Brain microvascular endothelial cell (primary cell): Measurements from ENCODE around the gene RCAN3.
"Not testable (repeated sequence)": the region's sequence is repeated elsewhere in the genome, so short reads cannot be mapped to it uniquely, and the experiment has no call there.

Experiments
- DNase-seq: peaks from one replicate; pipeline ENCODE4 v3.0.0-alpha.2; 2020
- H3K27ac ChIP-seq: fragments of 250-450 bp; sonication (Bioruptor Pico); 2 replicates; pipeline ENCODE4 v1.5.1; 2020; ENCODE audit warnings: mild to moderate bottlenecking, moderate library complexity
- H3K27me3 ChIP-seq: fragments of 250-450 bp; sonication (Bioruptor Pico); replicated peaks from 2 replicates; pipeline ENCODE4 v1.5.1; 2020; ENCODE audit warnings: mild to moderate bottlenecking
- H3K36me3 ChIP-seq: fragments of 250-450 bp; sonication (Bioruptor Pico); replicated peaks from 2 replicates; pipeline ENCODE4 v1.5.1; 2020; ENCODE audit warnings: mild to moderate bottlenecking
- H3K4me3 ChIP-seq: 2 replicates; pipeline ENCODE4 v1.5.1; 2011; ENCODE audit warnings: low read depth, mild to moderate bottlenecking, control low read depth, low read length, moderate library complexity
- in situ Hi-C: cut with HindIII; loops from 2 replicates; pipeline ENCODE4 v1.10.0; 2017; ENCODE audit warnings: low sequenced_read_pairs, low pct_ligation_motif_present
- TF ChIP-seq, protein P1 (sequence below): IDR thresholded peaks from 2 replicates; pipeline ENCODE4 v1.5.1; 2011; ENCODE audit warnings: low read depth, mild to moderate bottlenecking, moderate library complexity, low read length, control low read depth, inconsistent platforms; ENCODE audit errors: missing control alignments

Gene RCAN3

DNA sequence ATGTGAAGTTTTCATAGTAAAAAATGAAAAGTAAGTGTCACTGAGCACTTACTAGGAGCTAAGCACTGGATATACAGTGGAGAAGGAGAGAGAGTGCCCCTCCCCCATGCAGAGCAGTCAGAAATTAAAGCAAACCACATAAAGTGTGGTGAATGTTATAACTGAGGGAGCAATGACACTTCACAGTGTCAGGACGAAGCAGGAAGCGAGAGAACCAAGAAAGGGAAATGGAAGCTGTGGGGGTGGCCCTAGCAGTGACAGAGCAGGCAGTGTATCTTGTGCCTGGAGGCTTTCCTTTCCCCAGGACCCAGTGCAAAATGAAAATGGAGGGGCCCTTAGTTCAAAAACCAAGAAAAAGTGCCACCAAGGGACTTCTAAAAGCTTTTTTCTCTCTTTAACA lies 21.5 kb upstream of the RCAN3 start:
- TF ChIP-seq, protein P1, sequence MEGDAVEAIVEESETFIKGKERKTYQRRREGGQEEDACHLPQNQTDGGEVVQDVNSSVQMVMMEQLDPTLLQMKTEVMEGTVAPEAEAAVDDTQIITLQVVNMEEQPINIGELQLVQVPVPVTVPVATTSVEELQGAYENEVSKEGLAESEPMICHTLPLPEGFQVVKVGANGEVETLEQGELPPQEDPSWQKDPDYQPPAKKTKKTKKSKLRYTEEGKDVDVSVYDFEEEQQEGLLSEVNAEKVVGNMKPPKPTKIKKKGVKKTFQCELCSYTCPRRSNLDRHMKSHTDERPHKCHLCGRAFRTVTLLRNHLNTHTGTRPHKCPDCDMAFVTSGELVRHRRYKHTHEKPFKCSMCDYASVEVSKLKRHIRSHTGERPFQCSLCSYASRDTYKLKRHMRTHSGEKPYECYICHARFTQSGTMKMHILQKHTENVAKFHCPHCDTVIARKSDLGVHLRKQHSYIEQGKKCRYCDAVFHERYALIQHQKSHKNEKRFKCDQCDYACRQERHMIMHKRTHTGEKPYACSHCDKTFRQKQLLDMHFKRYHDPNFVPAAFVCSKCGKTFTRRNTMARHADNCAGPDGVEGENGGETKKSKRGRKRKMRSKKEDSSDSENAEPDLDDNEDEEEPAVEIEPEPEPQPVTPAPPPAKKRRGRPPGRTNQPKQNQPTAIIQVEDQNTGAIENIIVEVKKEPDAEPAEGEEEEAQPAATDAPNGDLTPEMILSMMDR: no peak
- no peaks in the 10 kb centered on the region for H3K27me3 ChIP-seq
- no peak for DNase-seq
- in situ Hi-C loops: no loop called here
- no peak overlapping the region for H3K27ac ChIP-seq
- H3K36me3 ChIP-seq: no peaks in the 10 kb centered on the region
- H3K4me3 ChIP-seq: no peak overlapping the region

DNA sequence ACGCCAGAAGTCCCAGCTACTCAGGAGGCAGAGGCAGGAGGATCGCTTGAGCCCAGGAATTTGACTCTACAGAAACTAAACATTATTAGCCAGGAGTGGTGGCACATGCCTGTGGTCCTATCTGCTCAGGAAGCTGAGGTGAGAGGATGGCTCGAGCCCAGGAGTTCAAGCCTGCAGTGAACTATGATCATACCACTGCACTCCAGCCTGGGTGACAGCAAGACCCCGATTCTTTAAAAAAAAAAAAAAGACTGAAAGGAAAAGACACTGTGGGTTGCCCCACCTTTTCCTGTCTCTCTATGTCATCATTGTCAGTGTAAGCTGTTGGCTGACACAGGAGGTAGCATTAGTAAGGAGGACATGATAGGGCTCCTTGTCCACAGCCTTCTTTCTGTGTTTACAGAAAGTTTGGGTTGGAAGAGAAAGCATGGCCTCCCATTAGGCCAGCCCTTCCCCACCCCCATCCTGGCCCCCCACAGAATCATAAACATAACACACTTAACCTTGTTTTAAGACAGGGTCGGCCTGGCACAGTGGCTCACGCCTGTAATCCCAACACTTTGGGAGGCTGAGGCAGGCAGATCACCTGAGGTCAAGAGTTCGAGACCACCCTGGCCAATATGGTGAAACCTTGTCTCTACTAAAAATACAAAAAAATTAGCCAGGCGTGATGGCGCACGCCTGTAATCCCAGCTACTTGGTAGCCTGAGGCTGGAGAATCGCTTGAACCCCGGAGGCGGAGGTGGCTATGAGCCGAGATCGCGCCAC lies 20.6 kb upstream of the RCAN3 start:
- TF ChIP-seq, protein P1: no peak
- no peak overlapping the region for H3K27ac ChIP-seq
- in situ Hi-C loops: no loop called here
- no peaks in the 10 kb centered on the region for H3K36me3 ChIP-seq
- no peak for DNase-seq
- H3K4me3 ChIP-seq: no peak overlapping the region
- no peaks in the 10 kb centered on the region for H3K27me3 ChIP-seq

DNA sequence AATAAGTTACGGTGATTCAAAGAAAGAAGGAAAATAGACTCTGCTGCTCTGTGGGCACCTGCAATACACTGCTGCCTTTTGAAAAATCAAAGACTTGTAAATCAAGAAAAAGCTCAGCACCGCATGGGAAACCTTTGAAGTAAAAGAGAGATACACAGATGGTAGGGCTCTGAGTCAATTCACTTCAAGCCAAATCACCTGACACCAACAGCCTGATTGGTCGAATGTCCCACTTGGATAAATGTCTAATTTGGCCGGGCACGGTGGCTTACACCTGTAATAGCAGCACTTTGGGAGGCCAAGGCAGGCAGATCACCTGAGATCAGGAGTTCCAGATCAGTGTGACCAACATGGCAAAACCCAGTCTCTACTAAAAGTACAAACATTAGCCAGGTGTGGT lies 19.2 kb upstream of the RCAN3 start:
- in situ Hi-C loops: no loop called here
- TF ChIP-seq, protein P1: no peak
- no peak for DNase-seq
- H3K27ac ChIP-seq: no peak overlapping the region
- no peak overlapping the region for H3K4me3 ChIP-seq
- H3K27me3 ChIP-seq: no peaks in the 10 kb centered on the region
- H3K36me3 ChIP-seq: no peaks in the 10 kb centered on the region

DNA sequence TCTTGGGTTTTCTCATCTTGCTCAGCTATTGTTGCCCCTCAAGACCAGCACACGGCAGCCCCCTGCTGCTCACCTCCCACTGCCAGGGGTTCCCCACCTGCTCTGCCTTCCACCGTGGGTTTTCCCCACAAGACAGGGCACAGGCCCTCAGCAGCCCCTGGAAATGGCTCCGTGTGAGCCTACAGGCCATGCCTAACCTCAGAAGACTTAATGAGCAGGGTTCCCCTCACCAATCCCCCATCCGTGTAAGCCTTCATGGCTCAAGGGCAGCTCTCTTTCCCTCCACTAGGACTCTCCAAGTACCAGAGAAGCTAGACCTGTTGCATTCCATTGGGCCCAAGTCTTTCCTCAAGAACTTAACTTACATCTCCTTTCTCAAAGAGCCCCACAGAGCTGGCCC lies 18.4 kb upstream of the RCAN3 start:
- Histone ChIP-seq H3K27me3 (no peaks in the 10 kb centered on the region), H3K4me3 (no peak overlapping the region), H3K27ac (no peak overlapping the region), H3K36me3 (no peaks in the 10 kb centered on the region)
- TF ChIP-seq, protein P1: no peak
- no peak for DNase-seq
- in situ Hi-C loops: no loop called here

DNA sequence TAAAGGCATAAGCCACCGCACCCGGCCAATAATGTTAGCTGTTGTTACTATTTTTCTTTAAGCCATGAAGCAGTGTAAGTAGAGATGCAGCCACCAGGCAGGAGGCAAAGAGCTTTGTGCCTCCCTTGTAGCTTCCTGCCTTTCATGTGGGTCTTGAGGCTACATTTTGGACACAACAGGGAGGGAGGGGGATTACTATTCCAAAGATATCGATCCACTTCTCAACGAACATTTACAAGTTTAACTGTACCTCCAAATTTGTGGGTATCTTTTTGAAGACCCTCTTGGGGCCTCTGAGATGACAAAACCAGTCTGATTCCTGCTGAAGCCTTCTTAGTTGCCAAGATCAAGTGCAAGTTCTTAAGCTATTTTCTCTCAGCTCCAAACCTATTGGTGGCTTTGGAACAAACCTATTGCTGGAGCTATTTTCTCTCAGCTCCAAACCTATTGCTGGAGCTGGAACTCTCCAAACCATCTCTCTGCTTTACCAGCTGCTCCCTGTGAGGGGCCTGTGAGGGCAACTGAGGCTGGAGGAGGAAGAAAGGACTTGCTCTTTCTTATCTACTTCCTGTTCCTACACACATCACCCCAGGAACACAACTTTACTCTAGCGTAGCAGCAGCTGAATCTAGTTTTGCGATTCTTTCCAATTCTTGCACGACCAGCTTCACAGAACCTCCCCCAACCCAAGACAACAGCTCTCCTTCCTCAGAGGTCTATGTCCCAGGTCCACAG lies 16.1 kb upstream of the RCAN3 start:
- no peaks in the 10 kb centered on the region for H3K36me3 ChIP-seq
- in situ Hi-C loops: no loop called here
- DNase-seq: no peak
- H3K27ac ChIP-seq: no peak overlapping the region
- no peaks in the 10 kb centered on the region for H3K27me3 ChIP-seq
- TF ChIP-seq, protein P1: no peak
- H3K4me3 ChIP-seq: no peak overlapping the region

DNA sequence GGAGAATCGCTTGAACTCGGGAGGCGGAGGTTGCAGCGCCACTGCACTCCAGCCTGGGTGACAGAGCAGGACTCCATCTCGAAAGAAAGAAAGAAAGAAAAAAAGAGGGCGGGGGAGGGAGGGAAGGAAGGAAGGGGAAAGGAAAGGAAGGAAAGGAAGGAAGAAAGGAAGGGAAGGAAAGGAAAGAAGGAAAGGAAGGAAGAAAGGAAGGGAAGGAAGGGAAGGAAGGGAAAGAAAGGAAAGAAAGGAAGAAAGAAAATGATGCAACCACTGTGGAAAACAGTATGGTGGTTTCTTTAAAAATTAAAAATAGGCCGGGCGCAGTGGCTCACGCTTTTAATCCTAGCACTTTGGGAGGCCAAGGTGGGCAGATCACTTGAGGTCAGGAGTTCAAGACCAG lies 15.2 kb upstream of the RCAN3 start:
- H3K27me3 ChIP-seq: no peaks in the 10 kb centered on the region
- H3K4me3 ChIP-seq: no peak overlapping the region
- no peak overlapping the region for H3K27ac ChIP-seq
- in situ Hi-C loops: no loop called here
- no peak for DNase-seq
- no peaks in the 10 kb centered on the region for H3K36me3 ChIP-seq
- TF ChIP-seq, protein P1: no peak

DNA sequence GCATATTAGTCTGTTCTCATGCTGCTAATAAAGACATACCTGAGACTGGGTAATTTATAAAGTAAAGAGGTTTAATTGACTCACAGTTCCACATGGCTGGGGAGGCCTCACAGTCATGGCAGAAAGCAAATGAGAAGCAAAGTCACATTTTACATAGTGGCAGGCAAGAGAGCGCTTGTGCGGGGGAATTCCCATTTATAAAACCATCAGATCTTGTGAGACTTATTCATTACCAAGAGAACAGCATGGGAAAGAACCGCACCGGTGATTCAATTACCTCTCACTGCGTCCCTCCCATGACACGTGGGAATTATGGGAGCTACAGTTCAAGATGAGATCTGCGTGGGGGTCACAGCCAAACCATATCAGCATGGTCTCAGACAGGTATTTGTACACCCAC lies 14.5 kb upstream of the RCAN3 start:
- H3K27ac ChIP-seq, in situ Hi-C loops, H3K27me3 ChIP-seq, H3K36me3 ChIP-seq, H3K4me3 ChIP-seq, DNase-seq: not testable (repeated sequence)
